Astrocyte (in vitro differentiated cells and primary cell): ENCODE results near the gene EML5.

Source experiments
- EZH2 ChIP-seq: IDR thresholded peaks from 2 replicates; pipeline ENCODE4 v1.6.1; 2012; ENCODE audit warnings: mild to moderate bottlenecking, low read length, inconsistent platforms; ENCODE audit not compliant: insufficient read depth
- TF ChIP-seq, protein P1 (sequence below): IDR thresholded peaks from 2 replicates; pipeline ENCODE4 v1.5.1; 2011; ENCODE audit warnings: low read depth, mild to moderate bottlenecking, inconsistent platforms, low read length, moderate library complexity; ENCODE audit not compliant: insufficient read depth

DNA sequence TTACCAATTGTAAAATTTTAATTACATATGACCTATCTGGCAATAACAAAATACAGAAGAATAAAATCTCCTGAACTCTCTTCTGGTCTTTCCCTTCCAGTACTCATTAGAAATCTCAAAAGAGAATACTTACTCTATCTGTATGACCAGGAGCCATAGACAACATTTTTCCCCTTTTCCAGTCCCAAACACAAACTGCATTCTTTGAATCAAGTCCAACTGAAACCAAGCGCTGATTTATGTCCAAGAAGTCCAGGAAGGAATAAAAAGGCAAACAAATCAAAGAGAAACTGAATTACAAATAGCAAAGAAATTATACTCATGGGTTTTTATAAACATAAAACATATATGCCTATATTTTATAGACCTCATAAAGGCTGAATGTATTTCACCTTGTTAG lies 46.7 kb downstream of the EML5 start:
- TF ChIP-seq, protein P1, sequence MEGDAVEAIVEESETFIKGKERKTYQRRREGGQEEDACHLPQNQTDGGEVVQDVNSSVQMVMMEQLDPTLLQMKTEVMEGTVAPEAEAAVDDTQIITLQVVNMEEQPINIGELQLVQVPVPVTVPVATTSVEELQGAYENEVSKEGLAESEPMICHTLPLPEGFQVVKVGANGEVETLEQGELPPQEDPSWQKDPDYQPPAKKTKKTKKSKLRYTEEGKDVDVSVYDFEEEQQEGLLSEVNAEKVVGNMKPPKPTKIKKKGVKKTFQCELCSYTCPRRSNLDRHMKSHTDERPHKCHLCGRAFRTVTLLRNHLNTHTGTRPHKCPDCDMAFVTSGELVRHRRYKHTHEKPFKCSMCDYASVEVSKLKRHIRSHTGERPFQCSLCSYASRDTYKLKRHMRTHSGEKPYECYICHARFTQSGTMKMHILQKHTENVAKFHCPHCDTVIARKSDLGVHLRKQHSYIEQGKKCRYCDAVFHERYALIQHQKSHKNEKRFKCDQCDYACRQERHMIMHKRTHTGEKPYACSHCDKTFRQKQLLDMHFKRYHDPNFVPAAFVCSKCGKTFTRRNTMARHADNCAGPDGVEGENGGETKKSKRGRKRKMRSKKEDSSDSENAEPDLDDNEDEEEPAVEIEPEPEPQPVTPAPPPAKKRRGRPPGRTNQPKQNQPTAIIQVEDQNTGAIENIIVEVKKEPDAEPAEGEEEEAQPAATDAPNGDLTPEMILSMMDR, result no peak
- TF ChIP-seq EZH2, result no peak
